ENCODE data around the gene CDYL. TPM values are rescaled to one million over a fixed set of nuclear protein-coding genes. Genes with fewer than 3 reads are reported as not detected.

The CDYL gene
- total RNA-seq, 6 experiments from 2014 or later: 28.4 to 34.8 (median 33.8) TPM

GRCh38 chr6:4929097-4929718, 153.0 kb downstream of the CDYL start:
- DNase-seq: no peak
- Mint-ChIP-seq H3K9me3 (no peaks in the 10 kb centered on the region), H3K27ac (no peak overlapping the region), H3K27me3 (ENCODE audit: insufficient read depth) (no peaks in the 10 kb centered on the region), H3K4me1 (ENCODE audit: low read depth) (peaks cover 57% of the 10 kb centered on the region), H3K4me3 (no peak overlapping the region), H3K36me3 (ENCODE audit: low read depth) (peaks cover 12% of the 10 kb centered on the region)
- TF ChIP-seq, protein P1, sequence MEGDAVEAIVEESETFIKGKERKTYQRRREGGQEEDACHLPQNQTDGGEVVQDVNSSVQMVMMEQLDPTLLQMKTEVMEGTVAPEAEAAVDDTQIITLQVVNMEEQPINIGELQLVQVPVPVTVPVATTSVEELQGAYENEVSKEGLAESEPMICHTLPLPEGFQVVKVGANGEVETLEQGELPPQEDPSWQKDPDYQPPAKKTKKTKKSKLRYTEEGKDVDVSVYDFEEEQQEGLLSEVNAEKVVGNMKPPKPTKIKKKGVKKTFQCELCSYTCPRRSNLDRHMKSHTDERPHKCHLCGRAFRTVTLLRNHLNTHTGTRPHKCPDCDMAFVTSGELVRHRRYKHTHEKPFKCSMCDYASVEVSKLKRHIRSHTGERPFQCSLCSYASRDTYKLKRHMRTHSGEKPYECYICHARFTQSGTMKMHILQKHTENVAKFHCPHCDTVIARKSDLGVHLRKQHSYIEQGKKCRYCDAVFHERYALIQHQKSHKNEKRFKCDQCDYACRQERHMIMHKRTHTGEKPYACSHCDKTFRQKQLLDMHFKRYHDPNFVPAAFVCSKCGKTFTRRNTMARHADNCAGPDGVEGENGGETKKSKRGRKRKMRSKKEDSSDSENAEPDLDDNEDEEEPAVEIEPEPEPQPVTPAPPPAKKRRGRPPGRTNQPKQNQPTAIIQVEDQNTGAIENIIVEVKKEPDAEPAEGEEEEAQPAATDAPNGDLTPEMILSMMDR (IDR thresholded peaks at IDR 0.05): no peak

DNA sequence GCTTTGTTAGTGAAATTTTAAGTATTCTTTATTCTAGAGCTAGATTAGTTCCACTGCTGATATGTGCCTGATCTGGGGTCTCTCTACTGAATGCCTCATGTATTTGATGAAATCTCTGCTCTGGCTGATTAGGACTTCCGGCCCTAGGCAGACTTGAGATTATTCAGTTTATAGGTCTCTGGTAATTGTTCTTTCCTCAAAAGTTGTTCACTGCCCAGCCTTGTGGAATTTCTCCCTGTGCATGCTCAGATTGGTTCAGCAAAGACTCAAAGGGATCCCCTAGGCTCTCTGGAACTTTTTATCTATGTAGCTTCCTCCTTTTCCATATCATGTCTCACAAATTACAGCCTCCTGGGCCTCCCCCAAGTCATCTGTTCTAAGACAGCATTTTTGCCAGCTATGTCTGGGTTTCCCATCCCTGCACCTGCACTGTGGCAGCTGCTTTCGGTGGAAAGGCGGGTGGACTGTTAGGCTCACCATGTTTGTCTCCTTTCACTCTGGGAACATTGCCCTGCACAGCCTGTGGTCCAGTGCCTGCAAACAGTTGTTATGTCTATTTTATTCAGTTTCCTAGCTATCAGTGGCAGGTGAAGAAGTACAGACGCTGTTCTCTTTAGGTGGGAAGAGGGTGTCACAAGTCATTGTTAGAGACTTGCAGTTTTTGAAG, 154.0 kb downstream of the CDYL start:
- no peak overlapping the region for H3K4me3 Mint-ChIP-seq

DNA sequence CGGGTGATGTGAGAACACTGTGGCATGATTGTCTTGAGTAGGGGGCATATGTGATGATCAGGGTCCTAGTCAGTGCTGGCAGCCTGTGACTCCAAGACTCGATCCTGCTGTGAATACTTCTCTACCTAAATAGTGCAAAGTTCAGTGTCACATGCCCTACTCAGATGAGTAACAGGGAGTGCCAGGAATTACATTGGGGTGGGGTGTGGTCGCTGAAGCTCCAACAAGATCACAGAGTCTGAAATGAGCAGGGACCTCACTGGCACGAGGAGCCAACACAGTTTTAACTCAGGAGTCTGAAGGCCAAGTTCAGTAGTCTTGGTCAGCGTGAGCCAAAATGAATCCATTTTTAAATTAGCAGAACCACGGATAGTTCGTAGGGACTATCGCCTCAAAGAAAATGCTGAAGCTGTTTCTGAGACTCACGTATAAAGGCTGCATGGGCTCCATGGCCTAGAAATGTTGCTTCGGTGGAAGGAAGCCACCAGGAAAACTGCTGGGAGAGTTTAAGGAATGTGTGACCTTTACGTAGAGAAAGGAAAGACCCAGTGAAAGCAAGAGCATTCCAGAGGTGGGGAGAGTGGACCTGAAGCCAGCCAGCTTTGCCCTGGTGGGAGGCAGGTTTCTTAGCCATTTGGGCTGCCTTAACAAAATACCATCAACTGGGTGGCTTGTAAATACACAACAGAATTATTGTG, 155.5 kb downstream of the CDYL start:
- peaks cover 12% of the 10 kb centered on the region for H3K36me3 Mint-ChIP-seq (ENCODE audit: low read depth)
- no peaks in the 10 kb centered on the region for H3K27me3 Mint-ChIP-seq (ENCODE audit: insufficient read depth)
- no peaks in the 10 kb centered on the region for H3K9me3 Mint-ChIP-seq
- 0 out of 2 replicates have a peak overlapping the region, but pooled peaks have one; percentile 17 for H3K27ac Mint-ChIP-seq
- TF ChIP-seq, protein P1 (IDR thresholded peaks at IDR 0.05): no peak
- H3K4me3 Mint-ChIP-seq: no peak overlapping the region
- peaks cover 70% of the 10 kb centered on the region for H3K4me1 Mint-ChIP-seq (ENCODE audit: low read depth)
- DNase-seq: no peak

More for the DNA sequence above, 154.0 kb downstream of the CDYL start:
- Mint-ChIP-seq H3K27me3 (ENCODE audit: insufficient read depth) (no peaks in the 10 kb centered on the region), H3K9me3 (no peaks in the 10 kb centered on the region), H3K4me1 (ENCODE audit: low read depth) (peaks cover 63% of the 10 kb centered on the region), H3K27ac (no peak overlapping the region), H3K36me3 (ENCODE audit: low read depth) (peaks cover 12% of the 10 kb centered on the region)
- no peak for DNase-seq
- TF ChIP-seq, protein P1 (IDR thresholded peaks at IDR 0.05): no peak

DNA sequence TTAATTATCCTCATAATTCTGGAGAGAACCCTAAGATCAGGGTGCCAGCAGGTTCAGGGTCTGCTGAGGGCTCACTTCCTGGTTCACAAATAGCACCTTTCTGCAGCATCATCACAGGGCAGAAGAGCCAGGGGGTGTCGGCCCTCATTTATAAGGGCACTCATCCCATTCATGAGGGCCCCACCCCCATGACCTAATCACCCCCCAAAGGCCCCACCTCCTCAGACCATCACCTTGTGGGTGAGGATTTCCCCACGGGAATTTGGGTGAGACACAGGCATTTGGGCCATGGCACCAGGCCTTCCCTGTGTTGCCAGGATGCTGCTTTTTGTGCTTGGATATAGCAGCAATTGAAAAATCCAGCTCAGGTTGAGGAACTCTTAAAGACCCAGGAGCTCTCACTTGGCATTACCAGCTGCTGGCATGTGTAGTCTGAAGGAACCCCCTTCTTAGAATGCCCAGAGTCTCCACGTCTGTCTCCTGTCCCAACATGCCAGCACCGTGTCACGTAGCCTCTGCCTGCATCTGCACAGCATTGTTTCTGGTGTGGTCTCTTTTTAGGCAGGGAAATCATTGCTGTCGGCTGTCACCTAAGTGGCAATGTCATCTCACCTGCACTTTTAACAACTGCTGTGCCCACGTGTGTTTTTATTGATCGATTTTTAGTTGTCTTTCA, 156.2 kb downstream of the CDYL start:
- H3K27ac Mint-ChIP-seq: no peak overlapping the region
- H3K36me3 Mint-ChIP-seq (ENCODE audit: low read depth): peaks cover 12% of the 10 kb centered on the region
- peaks cover 3% of the 10 kb centered on the region; the same call in 1 of the 2 replicates for H3K27me3 Mint-ChIP-seq (ENCODE audit: insufficient read depth)
- H3K4me1 Mint-ChIP-seq (ENCODE audit: low read depth): peaks cover 70% of the 10 kb centered on the region
- DNase-seq: no peak
- H3K4me3 Mint-ChIP-seq: no peak overlapping the region
- no peaks in the 10 kb centered on the region for H3K9me3 Mint-ChIP-seq
- TF ChIP-seq, protein P1 (IDR thresholded peaks at IDR 0.05): no peak

DNA sequence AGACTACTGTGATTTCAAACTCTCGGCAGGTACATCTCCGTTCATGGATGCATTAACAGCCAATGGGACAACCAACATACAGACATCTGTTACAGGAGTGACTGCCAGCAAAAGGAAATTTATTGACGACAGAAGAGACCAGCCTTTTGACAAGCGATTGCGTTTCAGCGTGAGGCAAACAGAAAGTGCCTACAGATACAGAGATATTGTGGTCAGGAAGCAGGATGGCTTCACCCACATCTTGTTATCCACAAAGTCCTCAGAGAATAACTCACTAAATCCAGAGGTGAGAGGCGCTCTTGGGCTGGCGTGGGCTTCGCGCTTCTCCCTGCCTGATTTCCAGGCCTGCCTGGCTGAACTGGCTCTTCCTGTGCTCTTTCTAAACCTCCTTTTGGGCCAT, 159.3 kb downstream of the CDYL start:
- TF ChIP-seq, protein P1 (IDR thresholded peaks at IDR 0.05): no peak
- Mint-ChIP-seq H3K4me1 (ENCODE audit: low read depth) (peaks cover 48% of the 10 kb centered on the region), H3K36me3 (ENCODE audit: low read depth) (peaks cover 17% of the 10 kb centered on the region), H3K27me3 (ENCODE audit: insufficient read depth) (peaks cover 3% of the 10 kb centered on the region), H3K9me3 (no peaks in the 10 kb centered on the region), H3K4me3 (no peak overlapping the region), H3K27ac (no peak overlapping the region)
- no peak for DNase-seq

Measured in HFFc6 (cell line).